K562 (cell line): Measurements from ENCODE around the gene DHCR24. TPM values are rescaled to one million over a fixed set of nuclear protein-coding genes. Genes with fewer than 3 reads are reported as not detected.

Experiments
- ATAC-seq: fragments of 200-7000 bp; cut with Tn5 transposase; 3 replicates; pipeline ENCODE4 v1.9.1; 2020; ENCODE audit warnings: moderate library complexity
- BruUV-seq: library from RNA; stranded (reverse); fragments of 400-500 nt; replicated peaks from 2 replicates; lab custom pipeline; 2021; lab: Mats Ljungman, UMichigan
- CTCF ChIA-PET: fragments of 300-600 bp; formaldehyde crosslinking; extraction: SDS; loops from one replicate; lab custom pipeline; 2021; ENCODE audit warnings: low intra/inter-chr PET ratio; lab: Yijun Ruan, JAX
- POLR2A ChIA-PET: fragments of 300-600, 350-650 bp; sonication (Branson Sonifier 250); formaldehyde crosslinking; extraction: SDS; loops from one replicate; lab custom pipeline; 2021; ENCODE audit warnings: antibody characterized with exemption, inconsistent platforms; lab: Yijun Ruan, JAX
- DNase-seq, 4 experiments: peaks; one replicate each; pipeline versions ENCODE4 v3.0.0 to v3.0.0-alpha.2; 2011 to 2018; ENCODE audit warnings: low spot score in 3 of 4, mixed read lengths in 3 of 4; ENCODE audit errors: extremely low read depth in 1 of 4
- FAIRE-seq: peaks from 2 replicates; lab custom pipeline; 2011; peaks lifted over from hg19 to GRCh38; lab: Jason Lieb, UNC
- H2AFZ ChIP-seq: 2 replicates; pipeline ENCODE4 v1.6.0; 2011; ENCODE audit warnings: low read depth, low read length, control low read depth, inconsistent platforms
- H3K27ac ChIP-seq: fragments of 200-600 bp; 3 replicates; pipeline ENCODE4 v1.8.0; 2011; ENCODE audit warnings: low read depth, mild to moderate bottlenecking, control low read depth, inconsistent platforms, low read length, moderate library complexity, mixed read lengths; ENCODE audit errors: extremely low read depth
- H3K27me3 ChIP-seq, 2 experiments: fragments of 300-600 bp in 1 of 2; 2 replicates in 1 of 2; 3 replicates in 1 of 2; pipeline versions ENCODE4 v1.6.0 to v1.8.0; 2011; ENCODE audit warnings: inconsistent platforms in 2 of 2, low read length in 2 of 2, mild to moderate bottlenecking in 1 of 2, mixed read lengths in 1 of 2, moderate library complexity in 1 of 2; ENCODE audit not compliant: control insufficient read depth in 2 of 2, insufficient read depth in 2 of 2
- H3K36me3 ChIP-seq: fragments of 300-600 bp; 3 replicates; pipeline ENCODE4 v1.8.0; 2011; ENCODE audit warnings: mild to moderate bottlenecking, low read length, inconsistent platforms; ENCODE audit not compliant: control insufficient read depth, insufficient read depth
- H3K4me1 ChIP-seq, 2 experiments: fragments of 200-600 bp in 1 of 2; replicated peaks in 1 of 2; 2 replicates in 1 of 2; 3 replicates in 1 of 2; pipeline versions ENCODE4 v1.5.1 to v1.8.0; 2011; ENCODE audit warnings: inconsistent platforms in 2 of 2, low read length in 2 of 2, mild to moderate bottlenecking in 1 of 2, mixed read lengths in 1 of 2, moderate library complexity in 1 of 2; ENCODE audit not compliant: control insufficient read depth in 2 of 2, insufficient read depth in 2 of 2
- H3K4me2 ChIP-seq: 2 replicates; pipeline ENCODE4 v1.6.1; 2011; ENCODE audit warnings: low read length, control low read depth, inconsistent platforms, mixed read lengths; ENCODE audit not compliant: insufficient read depth
- H3K4me3 ChIP-seq: fragments of 200-600 bp; sonication (generic), shearing (Covaris generic); 2 replicates; pipeline ENCODE4 v1.5.1; 2016; ENCODE audit warnings: control low read depth, inconsistent platforms
- H3K79me2 ChIP-seq: fragments of 200-600 bp; 3 replicates; pipeline ENCODE4 v1.8.0; 2011; ENCODE audit warnings: low read length, inconsistent platforms; ENCODE audit not compliant: control insufficient read depth, insufficient read depth
- H3K9ac ChIP-seq, 2 experiments: 2 replicates each; pipeline versions ENCODE4 v1.6.0 to v1.6.1; 2011; ENCODE audit warnings: low read depth in 2 of 2, low read length in 2 of 2, control low read depth in 1 of 2, inconsistent platforms in 1 of 2, mild to moderate bottlenecking in 1 of 2, mixed read lengths in 1 of 2; ENCODE audit not compliant: insufficient read depth in 1 of 2
- H3K9me1 ChIP-seq: one replicate; pipeline ENCODE4 v1.6.0; 2011; ENCODE audit warnings: inconsistent platforms, mild to moderate bottlenecking, low read length, moderate library complexity; ENCODE audit not compliant: control insufficient read depth, insufficient read depth
- H3K9me3 ChIP-seq: replicated peaks from 2 replicates; pipeline ENCODE4 v1.5.1; 2011; ENCODE audit warnings: low read depth, low read length, inconsistent platforms; ENCODE audit not compliant: control insufficient read depth, insufficient read depth
- H4K20me1 ChIP-seq: replicated peaks from 2 replicates; pipeline ENCODE4 v1.6.1; 2011; ENCODE audit warnings: low read length, inconsistent platforms, mixed read lengths; ENCODE audit not compliant: control insufficient read depth, insufficient read depth
- ETV6 ChIP-seq, 3 experiments: fragments of 150-350 bp in 1 of 3; sonication (generic) in 1 of 3; formaldehyde crosslinking in 1 of 3; IDR thresholded peaks; 2 replicates each; pipeline versions ENCODE4 v1.6.1 to v1.8.0; 2014 to 2022; ENCODE audit warnings: borderline replicate concordance in 2 of 3, low read depth in 2 of 3, antibody characterized with exemption in 1 of 3, low read length in 1 of 3, mild to moderate bottlenecking in 1 of 3, missing genetic modification reagents in 1 of 3
- MIER1 ChIP-seq: fragments of 450-650 bp; IDR thresholded peaks from 2 replicates; pipeline ENCODE4 v1.6.1; 2016; ENCODE audit warnings: antibody characterized with exemption, mild to moderate bottlenecking, low read depth
- MYBL2 ChIP-seq, 2 experiments: fragments of 450-650 bp in 1 of 2; sonication (generic) in 1 of 2; formaldehyde crosslinking in 1 of 2; IDR thresholded peaks; 2 replicates each; pipeline versions ENCODE4 v1.6.1 to v1.8.1; 2017 to 2022; ENCODE audit warnings: borderline replicate concordance in 1 of 2, inconsistent platforms in 1 of 2, low read depth in 1 of 2, mild to moderate bottlenecking in 1 of 2, missing genetic modification reagents in 1 of 2, moderate library complexity in 1 of 2
- NFIX ChIP-seq: fragments of 250-450 bp; sonication (Bioruptor Pico); IDR thresholded peaks from 2 replicates; pipeline ENCODE4 v1.4.0; 2020; ENCODE audit warnings: low read depth, mild to moderate bottlenecking, moderate library complexity
- NR1H2 ChIP-seq: sonication (generic); formaldehyde crosslinking; IDR thresholded peaks from 2 replicates; pipeline ENCODE4 v1.4.0; 2020; ENCODE audit warnings: mild to moderate bottlenecking, missing genetic modification reagents
- PRPF4 ChIP-seq: fragments of 200-400 bp; formaldehyde crosslinking; IDR thresholded peaks from one replicate; pipeline ENCODE4 v1.6.1; 2017; ENCODE audit warnings: low read length, low read depth, mild to moderate bottlenecking; ENCODE audit not compliant: insufficient read depth, poor library complexity, severe bottlenecking
- SMARCA4 ChIP-seq: fragments of 450-650 bp; IDR thresholded peaks from 2 replicates; pipeline ENCODE4 v1.6.1; 2016
- SMARCE1 ChIP-seq: fragments of 450-650 bp; IDR thresholded peaks from 2 replicates; pipeline ENCODE4 v1.7.1; 2016; ENCODE audit warnings: mild to moderate bottlenecking
- SRSF9 ChIP-seq: fragments of 200-400 bp; formaldehyde crosslinking; IDR thresholded peaks from 2 replicates; pipeline ENCODE4 v1.6.1; 2017; ENCODE audit warnings: low read depth, low read length, borderline replicate concordance
- TCF3 ChIP-seq: sonication (generic); formaldehyde crosslinking; IDR thresholded peaks from 2 replicates; pipeline ENCODE4 v1.4.0; 2020; ENCODE audit warnings: mild to moderate bottlenecking, missing genetic modification reagents
- TRIM28 ChIP-seq: fragments of 450-650 bp; IDR thresholded peaks from 2 replicates; pipeline ENCODE4 v1.6.1; 2017
- ZNF217 ChIP-seq: sonication (generic); formaldehyde crosslinking; IDR thresholded peaks from 2 replicates; pipeline ENCODE4 v1.8.0; 2022; ENCODE audit warnings: mild to moderate bottlenecking, missing genetic modification reagents
- ZNF224 ChIP-seq: sonication (generic); formaldehyde crosslinking; IDR thresholded peaks from 2 replicates; pipeline ENCODE4 v1.8.0; 2022; ENCODE audit warnings: mild to moderate bottlenecking, missing genetic modification reagents
- ZSCAN32 ChIP-seq: fragments of 450-650 bp; formaldehyde crosslinking; IDR thresholded peaks from 2 replicates; pipeline ENCODE4 v1.4.0; 2020; ENCODE audit warnings: mild to moderate bottlenecking, moderate library complexity
- WGBS: fragments of 100-300 bp; shearing (Covaris generic); methylation state at CpG from one replicate; pipeline ENCODE4 v1.1.6; 2016; ENCODE audit warnings: low coverage, mixed read lengths; ENCODE audit not compliant: insufficient coverage; ENCODE audit errors: missing lambda C conversion rate; 5-methylcytosine and 5-hydroxymethylcytosine counted together
- in situ Hi-C: fragments of 300-500 bp; cut with MboI; formaldehyde crosslinking; loops from 4 replicates; pipeline ENCODE4 v1.15.0; 2018; ENCODE audit warnings: inconsistent platforms, mixed read lengths
- intact Hi-C: fragments of 100-400 bp; cut with micrococcal nuclease; formaldehyde crosslinking; loops from 2 replicates; pipeline ENCODE4 v1.14.2; 2022
- polyA plus RNA-seq, 8 experiments: library from polyadenylated mRNA; depleted of rRNA in 4 of 8; stranded (reverse) in 5 of 8; unstranded in 3 of 8; fragments of >200 nt; fragmentation: Nextera tagmentation in 2 of 8; fragmentation: Illumina TruSeq in 1 of 8; extraction: Ambion mirVana in 2 of 8; extraction: Trizol in 1 of 8; gene quantifications; 2 replicates each; pipeline versions ENCODE4 v1.2.1 to v1.2.3, GENCODE V29; 2011 to 2014; ENCODE audit warnings: inconsistent platforms in 1 of 8, missing spikeins in 1 of 8
- total RNA-seq, 7 experiments: library from RNA; depleted of rRNA in 6 of 7; stranded (reverse); fragments of >200 nt in 6 of 7; fragmentation: Illumina TruSeq in 2 of 7; extraction: Trizol in 2 of 7; gene quantifications; 2 replicates each; pipeline versions ENCODE4 v1.2.1 to v1.2.3, GENCODE V29; 2011 to 2021; ENCODE audit warnings: low replicate concordance in 1 of 7
- TF ChIP-seq, protein P1 (sequence below), 2 experiments: fragments of 450-650 bp; conservative IDR thresholded peaks; 2 replicates each; pipeline ENCODE4 v1.6.1; 2017; ENCODE audit warnings: mild to moderate bottlenecking in 2 of 2, moderate library complexity in 2 of 2
- TF ChIP-seq, protein P2 (sequence below), 3 experiments: fragments of 200-800 bp in 1 of 3; sonication (Bioruptor generic) in 1 of 3; sonication (generic) in 1 of 3; formaldehyde crosslinking in 1 of 3; IDR thresholded peaks; 2 replicates each; pipeline versions ENCODE4 v1.6.1 to v1.8.0; 2016 to 2022; ENCODE audit warnings: mild to moderate bottlenecking in 2 of 3, missing compliant biosample characterization in 2 of 3, missing genetic modification characterization in 2 of 3, missing genetic modification reagents in 1 of 3
- TF ChIP-seq, protein P3 (sequence below): fragments of 450-650 bp; IDR thresholded peaks from 2 replicates; pipeline ENCODE4 v1.6.1; 2016

The DHCR24 gene
- total and polyA plus RNA-seq, 9 of the 15 experiments (the other 6 are each of a cell fraction or from before 2014, with no cell fraction given): 23.4 to 161 (median 79.9) TPM

DNA sequence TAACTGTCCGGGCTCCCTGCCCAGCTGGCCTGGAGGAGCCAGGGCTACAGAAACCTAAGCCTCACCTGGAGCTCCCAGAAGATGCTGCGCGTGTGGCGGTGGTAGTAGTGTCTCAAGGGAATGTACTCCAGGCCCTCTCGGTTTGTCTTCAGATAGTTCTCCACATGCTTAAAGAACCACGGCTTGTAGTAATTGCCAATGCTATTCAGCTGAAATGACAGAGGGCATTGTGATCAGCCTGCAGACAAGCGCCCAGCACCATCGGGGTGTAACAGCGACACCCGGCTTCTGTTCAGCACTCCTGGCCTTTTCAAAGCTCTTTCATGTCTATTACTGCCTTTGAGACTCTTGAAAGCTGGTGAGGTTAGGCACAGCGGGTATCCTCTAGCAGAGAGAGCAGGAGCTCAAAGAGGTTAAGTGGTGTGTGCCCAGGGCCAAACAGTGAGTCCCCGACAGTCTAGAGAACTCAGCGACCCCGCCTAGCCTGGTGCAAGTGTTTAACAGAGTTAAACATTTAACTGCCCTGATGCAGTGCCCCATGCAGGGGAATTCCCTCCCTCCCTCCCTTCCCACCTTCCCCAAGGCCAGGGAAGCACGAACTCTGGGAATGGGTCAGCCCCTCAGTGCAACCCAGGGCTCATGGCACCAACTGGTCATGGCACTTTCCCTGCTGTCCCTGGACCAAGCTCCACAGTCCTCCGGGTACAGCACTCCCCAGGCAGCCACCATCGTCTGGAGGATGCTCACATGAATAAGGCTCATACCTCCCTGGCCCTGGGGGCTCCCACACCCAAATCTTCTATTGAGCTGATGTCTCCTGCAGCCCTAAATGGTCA lies 21.5 kb downstream of the DHCR24 start:
- no peak for ATAC-seq
- Histone ChIP-seq H3K9me1 (no peaks in the 10 kb centered on the region), H3K4me1 (peaks cover 14 to 19% of the 10 kb centered on the region in 2 experiments), H3K36me3 (peaks cover 88% of the 10 kb centered on the region), H3K27me3 (no peaks in the 10 kb centered on the region), H3K9ac (peak overlapping the region in 1 of 2 experiments; percentile 9; a peak in 1 of 4 replicates), H3K27ac (no peak overlapping the region), H4K20me1 (no peaks in the 10 kb centered on the region), H3K9me3 (no peaks in the 10 kb centered on the region), H3K4me3 (no peak overlapping the region), H2AFZ (no peak overlapping the region), H3K4me2 (no peak overlapping the region), H3K79me2 (0 out of 3 replicates have a peak, but pooled peaks cover under 1% of the 10 kb centered on the region)
- ChIA-PET CTCF (no interaction called here), POLR2A (interaction anchor here (0.6 to 1.5 kb wide), 5 partner anchors 9 to 712 kb away, joined by 3 to 5 read pairs (median 3); no protein-coding TSS in a partner anchor)
- no TSS peak for BruUV-seq
- in situ Hi-C loops (no loop called here), intact Hi-C loops (no loop called here)
- DNase-seq: no peak
- 94% methylated on average over 16 of the region's 17 CpGs for WGBS
- FAIRE-seq: no peak
- TF ChIP-seq MIER1: no peak
- TF ChIP-seq MYBL2 (IDR thresholded peaks at IDR 0.05; ENCODE audit: low read depth): no peak
- no peak for TF ChIP-seq MYBL2 (CRISPR knock-in tag; IDR thresholded peaks at IDR 0.05; ENCODE audit: borderline replicate concordance)
- no peak for TF ChIP-seq SRSF9
- TF ChIP-seq ZSCAN32 (CRISPR knock-in tag): no peak
- TF ChIP-seq, protein P1, sequence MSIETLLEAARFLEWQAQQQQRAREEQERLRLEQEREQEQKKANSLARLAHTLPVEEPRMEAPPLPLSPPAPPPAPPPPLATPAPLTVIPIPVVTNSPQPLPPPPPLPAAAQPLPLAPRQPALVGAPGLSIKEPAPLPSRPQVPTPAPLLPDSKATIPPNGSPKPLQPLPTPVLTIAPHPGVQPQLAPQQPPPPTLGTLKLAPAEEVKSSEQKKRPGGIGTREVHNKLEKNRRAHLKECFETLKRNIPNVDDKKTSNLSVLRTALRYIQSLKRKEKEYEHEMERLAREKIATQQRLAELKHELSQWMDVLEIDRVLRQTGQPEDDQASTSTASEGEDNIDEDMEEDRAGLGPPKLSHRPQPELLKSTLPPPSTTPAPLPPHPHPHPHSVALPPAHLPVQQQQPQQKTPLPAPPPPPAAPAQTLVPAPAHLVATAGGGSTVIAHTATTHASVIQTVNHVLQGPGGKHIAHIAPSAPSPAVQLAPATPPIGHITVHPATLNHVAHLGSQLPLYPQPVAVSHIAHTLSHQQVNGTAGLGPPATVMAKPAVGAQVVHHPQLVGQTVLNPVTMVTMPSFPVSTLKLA (conservative IDR thresholded peaks at IDR 0.05): no peak
- no peak for TF ChIP-seq ZNF224 (CRISPR knock-in tag)
- TF ChIP-seq NFIX (CRISPR knock-in tag): no peak
- no peak for TF ChIP-seq SMARCE1
- TF ChIP-seq, protein P2, sequence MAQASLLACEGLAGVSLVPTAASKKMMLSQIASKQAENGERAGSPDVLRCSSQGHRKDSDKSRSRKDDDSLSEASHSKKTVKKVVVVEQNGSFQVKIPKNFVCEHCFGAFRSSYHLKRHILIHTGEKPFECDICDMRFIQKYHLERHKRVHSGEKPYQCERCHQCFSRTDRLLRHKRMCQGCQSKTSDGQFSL (CRISPR knock-in tag; IDR thresholded peaks at IDR 0.05): no peak
- TF ChIP-seq, protein P2 (tag; IDR thresholded peaks at IDR 0.05): no peak
- TF ChIP-seq, protein P3, sequence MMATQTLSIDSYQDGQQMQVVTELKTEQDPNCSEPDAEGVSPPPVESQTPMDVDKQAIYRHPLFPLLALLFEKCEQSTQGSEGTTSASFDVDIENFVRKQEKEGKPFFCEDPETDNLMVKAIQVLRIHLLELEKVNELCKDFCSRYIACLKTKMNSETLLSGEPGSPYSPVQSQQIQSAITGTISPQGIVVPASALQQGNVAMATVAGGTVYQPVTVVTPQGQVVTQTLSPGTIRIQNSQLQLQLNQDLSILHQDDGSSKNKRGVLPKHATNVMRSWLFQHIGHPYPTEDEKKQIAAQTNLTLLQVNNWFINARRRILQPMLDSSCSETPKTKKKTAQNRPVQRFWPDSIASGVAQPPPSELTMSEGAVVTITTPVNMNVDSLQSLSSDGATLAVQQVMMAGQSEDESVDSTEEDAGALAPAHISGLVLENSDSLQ: no peak
- TF ChIP-seq PRPF4: no peak
- no peak for TF ChIP-seq TRIM28
- no peak for TF ChIP-seq ETV6 (IDR thresholded peaks at IDR 0.05; ENCODE audit: borderline replicate concordance in 1 of 2, low read depth in 2 of 2, low read length in 1 of 2)
- no peak for TF ChIP-seq ETV6 (CRISPR knock-in tag; IDR thresholded peaks at IDR 0.05; ENCODE audit: borderline replicate concordance)
- TF ChIP-seq SMARCA4: no peak
- TF ChIP-seq TCF3 (CRISPR knock-in tag): no peak
- TF ChIP-seq NR1H2: no peak
- no peak for TF ChIP-seq ZNF217 (CRISPR knock-in tag)
